GM18858 (cell line): Measurements from ENCODE around the gene MYRF.

Source experiments
- ATAC-seq: cut with Tn5 transposase; IDR thresholded peaks from one replicate; pipeline ENCODE4 v1.9.1; 2021; ENCODE audit not compliant: unreplicated experiment

Gene MYRF

DNA sequence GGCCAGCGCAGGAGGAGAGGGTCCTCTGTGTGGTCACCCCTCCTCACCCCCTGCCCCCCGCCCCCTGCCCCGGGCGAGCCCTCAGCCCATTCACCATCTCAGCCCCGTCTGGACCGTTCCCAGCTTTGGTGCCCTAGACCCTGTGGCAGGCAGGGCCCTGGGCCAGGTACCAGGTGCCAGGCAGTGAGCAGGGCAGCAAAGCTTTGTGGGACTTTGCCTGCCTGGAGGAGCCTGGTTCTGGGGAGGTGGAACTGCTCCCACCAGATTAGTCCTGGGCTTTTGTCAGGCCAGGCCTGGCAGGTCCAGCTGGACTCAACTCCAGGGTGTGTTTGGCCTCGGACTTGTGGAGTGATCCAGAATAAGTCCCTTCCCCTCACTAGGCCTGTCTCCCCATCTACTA lies 13.7 kb upstream of the MYRF start:
- no peak for ATAC-seq

DNA sequence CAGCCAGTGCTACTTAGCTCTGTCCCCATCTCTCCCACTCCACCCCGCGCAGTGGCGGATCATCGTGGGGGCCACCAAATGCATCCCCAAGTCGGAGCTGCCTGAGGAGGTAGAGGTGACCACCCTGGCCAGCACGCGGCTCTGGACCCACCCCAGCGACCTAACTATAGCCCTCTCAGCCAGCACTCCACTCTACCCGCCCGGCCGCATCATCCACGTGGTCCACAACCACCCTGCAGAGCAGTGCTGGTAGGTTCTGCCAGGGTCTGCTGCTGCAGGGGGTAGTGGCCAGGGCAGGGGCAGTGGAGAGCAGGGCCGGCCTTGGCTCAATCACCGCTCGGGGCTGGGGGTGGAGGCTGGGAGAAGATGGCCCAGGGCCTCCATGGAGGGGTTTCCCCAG lies 13.0 kb upstream of the MYRF start:
- ATAC-seq = no peak

DNA sequence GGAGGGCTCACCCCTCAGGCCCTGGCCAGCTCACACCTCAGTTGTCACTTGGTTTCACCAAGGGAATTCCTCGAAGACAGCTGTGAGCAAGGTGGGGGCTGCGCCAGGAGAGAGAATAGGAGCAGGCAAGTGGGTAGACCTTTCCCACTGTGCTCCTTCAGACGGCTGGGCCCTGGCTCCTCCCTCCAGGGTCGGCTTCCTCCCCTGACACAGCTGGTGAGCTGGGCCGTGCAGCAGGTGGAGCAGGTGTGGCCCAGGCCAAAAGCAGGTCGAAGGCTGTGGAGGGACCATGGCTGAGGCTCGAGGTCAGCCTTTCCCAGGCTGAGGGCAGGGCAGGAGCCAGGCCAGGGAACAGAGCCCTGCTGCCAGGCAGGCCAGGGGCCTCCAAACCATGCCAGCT lies 12.5 kb upstream of the MYRF start:
- ATAC-seq = no peak

DNA sequence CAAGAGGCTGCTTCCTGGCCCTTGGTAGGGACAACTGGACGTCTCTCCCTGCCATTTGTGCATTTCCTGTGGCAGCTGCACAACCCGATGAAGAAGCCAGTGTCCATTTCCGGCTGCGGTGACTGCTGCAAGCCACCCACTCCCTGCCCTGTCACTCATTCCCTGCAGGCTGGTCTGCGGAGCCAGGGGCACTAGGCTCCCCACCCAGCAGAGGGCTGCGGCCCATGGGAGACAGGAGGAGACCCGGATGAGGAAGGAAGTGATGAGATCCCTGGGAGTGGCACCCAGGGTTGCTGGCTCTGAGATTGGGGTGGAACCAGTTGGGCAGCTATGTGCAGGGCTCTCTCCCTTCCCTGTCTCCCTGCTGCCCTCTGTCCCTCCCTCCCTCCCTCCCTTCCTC lies 10.0 kb upstream of the MYRF start:
- no peak for ATAC-seq

DNA sequence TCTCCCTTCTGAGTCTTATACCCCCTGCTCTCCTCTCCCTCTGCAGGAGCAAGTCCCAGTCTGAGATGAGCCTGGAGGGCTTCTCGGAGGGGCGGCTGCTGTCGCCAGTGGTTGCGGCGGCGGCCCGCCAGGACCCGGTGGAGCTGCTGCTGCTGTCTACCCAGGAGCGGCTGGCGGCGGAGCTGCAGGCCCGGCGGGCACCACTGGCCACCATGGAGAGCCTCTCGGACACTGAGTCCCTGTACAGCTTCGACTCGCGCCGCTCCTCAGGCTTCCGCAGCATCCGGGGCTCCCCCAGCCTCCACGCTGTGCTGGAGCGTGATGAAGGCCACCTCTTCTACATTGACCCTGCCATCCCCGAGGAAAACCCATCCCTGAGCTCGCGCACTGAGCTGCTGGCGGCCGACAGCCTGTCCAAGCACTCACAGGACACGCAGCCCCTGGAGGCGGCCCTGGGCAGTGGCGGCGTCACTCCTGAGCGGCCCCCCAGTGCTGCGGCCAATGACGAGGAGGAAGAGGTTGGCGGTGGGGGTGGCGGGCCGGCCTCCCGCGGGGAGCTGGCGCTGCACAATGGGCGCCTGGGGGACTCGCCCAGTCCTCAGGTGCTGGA lies 8.8 kb upstream of the MYRF start:
- no peak for ATAC-seq

DNA sequence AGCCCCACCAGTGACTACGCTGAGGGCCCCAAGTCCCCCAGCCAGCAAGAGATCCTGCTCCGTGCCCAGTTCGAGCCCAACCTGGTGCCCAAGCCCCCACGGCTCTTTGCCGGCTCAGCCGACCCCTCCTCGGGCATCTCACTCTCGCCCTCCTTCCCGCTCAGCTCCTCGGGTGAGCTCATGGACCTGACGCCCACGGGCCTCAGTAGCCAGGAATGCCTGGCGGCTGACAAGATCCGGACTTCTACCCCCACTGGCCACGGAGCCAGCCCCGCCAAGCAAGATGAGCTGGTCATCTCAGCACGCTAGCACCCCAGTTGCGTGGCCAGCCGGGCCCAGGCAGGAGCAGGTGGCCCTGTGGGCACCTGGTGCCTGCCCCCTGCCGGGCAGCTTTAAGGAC lies 8.3 kb upstream of the MYRF start:
- ATAC-seq = no peak

DNA sequence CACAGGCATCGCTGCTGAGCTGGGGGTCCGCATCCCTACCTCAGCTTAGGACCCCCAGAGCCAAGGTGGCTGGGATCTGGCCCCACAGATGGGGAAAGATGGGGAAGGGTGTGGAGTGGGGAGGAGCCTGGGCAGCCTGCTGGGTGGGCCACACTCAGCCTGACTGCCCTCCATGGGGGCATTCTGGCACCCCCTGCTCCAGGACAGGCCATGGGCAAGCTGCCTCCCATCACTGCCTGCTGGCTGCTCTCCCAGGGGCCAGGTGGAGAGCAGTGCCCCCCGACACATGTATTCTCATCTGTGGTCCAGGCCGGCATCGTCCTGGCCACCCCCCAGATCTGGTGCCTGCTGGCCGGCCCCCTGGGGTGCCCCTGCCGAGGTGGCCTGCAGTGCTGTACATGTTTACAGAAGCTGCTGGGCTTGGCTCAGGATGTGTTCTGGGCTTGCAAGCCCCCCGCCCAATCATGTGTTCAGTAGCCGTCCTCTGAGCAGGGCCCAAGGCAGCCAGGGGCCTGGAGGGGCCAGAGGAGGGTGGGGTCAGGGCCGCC lies 7.8 kb upstream of the MYRF start:
- ATAC-seq = no peak

DNA sequence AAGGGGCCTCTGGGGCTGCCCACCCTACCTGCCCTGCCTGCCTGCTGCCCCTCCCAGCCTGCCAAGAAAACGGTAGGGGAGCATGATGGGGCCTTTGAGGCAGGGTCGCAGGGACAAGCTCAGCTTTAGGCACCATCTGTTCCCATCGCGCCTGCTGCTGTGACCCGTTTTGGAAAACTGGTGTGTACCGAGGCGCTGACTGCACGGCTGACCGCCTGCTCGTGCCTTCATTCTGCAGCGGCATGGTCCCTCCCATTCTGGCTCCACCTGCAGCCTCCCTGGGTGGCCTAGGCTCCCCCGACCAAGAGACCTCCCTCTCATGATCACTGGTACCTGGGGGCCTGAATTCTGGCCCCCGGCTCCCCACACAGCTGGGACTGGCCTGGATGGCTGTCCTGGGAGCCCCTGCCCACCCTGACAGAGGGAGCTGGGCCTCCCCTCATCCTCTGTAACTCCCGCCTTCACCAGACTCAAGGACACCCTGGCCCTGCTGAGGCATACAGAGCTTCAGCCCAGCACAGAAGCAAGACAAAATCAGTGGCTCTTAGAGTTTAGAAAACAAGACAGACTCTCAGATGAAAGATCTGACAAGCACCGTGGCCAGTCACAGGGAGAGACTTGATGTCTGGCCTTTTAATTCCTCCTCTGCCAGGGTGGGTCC lies 6.5 kb upstream of the MYRF start:
- no peak for ATAC-seq

DNA sequence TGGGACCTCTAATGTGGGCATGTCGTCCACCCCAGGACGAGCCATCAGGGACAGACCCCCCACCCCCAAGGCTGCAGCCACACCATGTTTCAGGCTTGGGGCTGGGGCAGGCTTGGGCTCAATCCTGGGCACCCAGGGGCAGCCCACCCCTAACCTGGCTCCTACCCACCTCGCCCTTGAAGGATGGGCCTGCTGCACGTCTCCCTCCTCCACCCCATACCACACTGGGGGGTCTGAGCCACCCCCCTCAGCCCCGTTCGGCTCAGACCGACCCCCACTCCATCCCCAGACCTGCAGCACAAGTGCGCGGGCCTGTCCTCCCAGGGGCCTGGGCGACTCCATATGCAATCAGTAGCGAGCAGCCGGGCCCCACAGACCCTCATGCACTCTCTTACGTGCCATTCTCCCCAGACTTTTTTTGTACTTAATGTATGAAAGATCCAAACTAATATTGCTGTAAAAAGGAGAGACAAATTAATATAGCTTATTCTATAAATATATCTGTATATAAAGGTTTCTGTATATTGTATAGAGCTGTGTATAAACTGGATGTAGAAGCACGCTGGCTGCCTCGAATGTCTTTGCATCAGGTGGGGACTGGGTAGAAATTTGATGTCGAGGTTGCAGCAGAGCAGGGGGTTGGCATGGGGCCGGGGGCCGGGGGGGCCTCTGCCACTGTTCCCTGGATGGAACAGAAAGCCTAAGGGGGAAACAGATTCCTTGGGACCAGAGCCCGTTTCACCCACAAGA lies 5.8 kb upstream of the MYRF start:
- no peak for ATAC-seq

DNA sequence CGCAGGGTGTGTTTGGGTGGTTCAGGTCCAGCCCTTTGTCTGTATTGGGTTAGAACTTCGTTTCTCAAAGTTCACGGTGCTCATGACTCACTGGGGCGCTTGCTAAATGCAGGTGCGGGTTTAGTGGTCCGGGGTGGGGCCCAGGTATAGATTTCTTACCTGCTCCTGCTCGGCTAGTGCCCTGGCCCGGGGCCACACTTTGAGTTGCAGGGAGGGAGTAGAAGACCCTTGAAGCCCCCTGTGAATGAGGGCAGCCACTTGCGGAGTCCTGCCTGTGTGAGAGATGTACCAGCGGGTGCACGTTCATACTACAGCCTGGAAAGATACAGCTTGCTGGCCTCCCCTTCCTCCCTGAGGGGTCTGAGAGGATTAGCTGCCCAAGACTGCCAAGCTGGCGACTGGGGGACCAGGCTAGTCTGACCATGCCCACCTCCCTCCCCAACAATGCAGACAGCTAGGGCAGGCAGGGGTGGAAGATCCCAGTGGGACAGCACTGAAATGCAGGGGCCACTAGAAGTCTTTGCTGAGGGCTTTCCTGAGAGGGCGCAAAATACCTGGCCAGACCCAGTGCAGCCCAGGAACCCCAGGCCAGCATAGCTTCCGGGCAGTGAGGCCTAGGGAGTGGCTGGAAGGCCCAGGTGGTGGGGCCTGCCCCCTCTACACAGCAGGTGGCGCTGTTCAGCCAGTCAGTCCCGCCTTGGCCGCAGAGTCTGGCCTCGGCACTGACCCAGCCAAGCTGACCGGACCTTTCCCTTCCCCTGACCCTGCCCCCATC lies 5.1 kb upstream of the MYRF start:
- no peak for ATAC-seq

DNA sequence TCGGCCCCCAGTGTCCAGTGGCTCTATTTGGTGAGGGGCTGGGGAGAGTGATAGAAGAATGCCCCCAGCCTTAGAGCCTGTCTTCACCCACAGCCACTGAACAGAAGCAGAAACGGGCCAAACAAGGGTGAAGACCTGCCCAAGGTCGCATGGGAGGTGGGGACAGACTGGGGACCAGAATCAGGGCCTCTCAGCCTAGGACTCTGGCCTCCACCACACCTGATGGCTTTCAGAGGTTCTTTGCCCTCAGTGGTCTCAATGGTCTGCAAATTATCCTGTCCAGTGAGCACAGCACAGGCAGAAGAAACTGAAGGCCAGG lies 4.5 kb upstream of the MYRF start:
- no peak for ATAC-seq

DNA sequence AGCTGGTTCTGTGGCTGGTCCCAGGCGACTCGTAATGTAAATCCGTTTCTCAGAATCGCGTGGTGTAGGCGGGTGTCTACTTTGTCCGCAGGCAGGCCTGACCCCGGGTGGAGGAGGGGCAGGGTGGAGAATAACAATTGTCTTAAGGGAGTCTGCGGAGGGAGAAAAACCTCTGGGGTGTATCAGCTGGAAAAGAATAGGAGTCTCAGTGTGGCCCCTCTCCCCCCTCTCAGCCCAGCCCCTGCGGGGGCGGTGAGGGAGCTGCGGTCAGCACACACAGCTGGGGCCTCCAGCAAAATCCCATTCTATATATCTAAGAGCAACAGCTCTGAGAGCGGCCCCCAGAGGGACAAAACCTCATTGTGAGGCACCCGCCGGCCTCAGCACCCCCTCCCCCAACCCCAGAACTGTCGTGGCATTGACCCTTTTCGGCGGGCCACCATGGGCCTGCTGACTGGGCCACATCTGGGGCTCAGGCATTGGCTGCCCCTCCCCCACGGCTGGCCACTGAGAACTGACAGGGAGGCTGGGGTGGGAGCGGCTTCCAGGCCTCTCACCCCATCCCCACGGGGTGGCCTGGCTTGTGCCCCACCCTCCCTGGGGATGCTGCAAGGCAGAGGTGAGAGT lies 2.7 kb upstream of the MYRF start:
- no peak for ATAC-seq

DNA sequence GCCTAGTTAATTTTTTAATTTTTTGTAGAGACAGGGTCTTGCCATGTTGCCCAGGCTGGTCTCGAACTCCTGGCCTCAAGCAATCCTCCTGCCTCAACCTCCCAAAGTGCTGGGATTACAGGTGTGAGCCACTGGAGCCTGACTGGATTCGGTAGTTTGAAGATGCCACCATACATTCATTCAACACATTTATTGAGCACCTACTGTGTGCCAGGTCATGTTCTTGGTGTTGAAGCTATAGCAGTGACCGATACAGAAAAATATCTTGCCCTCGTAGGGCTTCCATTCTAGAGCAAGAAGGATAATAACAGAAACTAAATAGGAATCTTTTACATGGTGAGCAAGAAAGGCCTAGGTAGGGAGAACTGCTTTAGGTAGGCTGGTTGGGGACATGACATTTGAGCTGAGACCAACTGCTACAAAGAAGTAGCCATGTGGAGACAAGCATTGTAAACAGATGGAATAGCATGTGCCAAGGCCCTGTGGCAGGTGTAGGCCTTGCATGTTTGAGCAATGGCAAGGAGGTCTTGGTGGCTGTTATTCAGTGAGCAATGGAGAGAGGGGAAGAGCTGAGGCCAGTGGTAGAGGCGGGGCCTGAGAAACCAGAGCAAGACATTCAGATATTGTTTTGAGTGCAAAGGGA lies 1.7 kb upstream of the MYRF start:
- ATAC-seq = no peak

DNA sequence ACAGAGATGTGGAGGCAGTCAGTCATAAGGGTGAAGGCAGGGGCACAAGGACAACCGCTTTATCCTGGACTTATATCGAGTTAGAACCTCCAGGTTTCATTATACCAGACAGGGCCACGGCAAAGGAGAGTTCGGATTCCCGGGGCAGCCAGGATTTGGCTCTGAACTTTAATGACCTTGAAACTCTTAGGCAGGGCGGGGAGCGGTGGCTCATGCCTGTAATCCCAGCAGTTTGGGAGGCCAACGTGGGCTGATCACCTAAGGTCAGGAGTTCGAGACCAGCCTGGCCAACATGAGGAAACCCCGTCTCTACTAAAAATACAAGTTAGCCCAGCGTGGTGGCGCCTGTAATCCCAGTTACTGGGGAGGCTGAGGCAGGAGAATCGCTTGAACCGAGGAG lies 1.1 kb upstream of the MYRF start:
- no peak for ATAC-seq

DNA sequence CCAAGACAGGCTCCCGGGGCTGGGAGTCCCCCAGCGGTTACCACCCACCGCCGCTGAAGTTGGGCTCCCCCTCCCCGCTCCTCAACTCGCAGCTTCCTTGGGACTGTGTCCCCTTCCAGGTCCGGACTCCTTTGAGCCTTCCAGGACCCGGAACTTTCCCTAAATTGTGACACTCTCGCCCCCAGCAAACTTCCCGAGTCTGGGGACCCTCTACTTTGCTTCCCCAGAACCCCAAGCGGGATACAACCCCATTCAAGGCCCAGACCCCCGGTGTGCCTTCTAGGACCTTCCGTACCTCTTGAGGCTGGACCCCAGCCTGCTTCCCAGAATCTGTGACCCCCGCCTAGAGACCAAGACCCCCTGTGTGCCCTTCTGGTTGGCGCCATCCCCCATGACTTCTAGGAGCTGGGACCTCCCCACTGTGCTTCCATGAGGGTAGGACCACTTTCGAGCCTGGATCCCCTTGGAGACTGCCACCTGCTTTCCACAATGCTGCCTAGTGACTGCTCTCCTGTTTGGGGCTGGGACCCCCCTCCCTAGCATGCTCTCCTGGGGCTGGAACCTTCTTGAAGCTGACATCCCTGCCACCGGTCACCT lies 587 bp downstream of the MYRF start:
- no peak for ATAC-seq

DNA sequence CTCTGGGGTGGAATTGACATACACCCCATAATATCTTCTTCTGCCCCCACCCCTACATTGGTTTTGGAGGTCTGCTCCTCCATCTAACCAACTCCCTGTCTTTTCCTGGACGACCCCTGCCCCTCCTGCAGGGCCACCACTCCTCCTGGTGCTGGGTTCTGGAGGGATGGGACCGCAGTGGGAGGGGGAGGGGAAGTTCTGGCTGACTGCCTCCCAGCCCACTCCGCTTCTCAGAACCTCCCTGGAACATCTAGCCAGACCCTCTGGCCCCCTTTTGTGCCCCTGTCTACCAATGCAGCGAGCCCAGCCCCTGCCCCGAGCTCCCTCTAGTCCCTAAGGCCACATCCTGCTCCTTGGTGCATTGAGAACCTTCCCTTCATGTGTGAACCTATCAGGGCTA lies 1.2 kb downstream of the MYRF start:
- ATAC-seq = no peak

DNA sequence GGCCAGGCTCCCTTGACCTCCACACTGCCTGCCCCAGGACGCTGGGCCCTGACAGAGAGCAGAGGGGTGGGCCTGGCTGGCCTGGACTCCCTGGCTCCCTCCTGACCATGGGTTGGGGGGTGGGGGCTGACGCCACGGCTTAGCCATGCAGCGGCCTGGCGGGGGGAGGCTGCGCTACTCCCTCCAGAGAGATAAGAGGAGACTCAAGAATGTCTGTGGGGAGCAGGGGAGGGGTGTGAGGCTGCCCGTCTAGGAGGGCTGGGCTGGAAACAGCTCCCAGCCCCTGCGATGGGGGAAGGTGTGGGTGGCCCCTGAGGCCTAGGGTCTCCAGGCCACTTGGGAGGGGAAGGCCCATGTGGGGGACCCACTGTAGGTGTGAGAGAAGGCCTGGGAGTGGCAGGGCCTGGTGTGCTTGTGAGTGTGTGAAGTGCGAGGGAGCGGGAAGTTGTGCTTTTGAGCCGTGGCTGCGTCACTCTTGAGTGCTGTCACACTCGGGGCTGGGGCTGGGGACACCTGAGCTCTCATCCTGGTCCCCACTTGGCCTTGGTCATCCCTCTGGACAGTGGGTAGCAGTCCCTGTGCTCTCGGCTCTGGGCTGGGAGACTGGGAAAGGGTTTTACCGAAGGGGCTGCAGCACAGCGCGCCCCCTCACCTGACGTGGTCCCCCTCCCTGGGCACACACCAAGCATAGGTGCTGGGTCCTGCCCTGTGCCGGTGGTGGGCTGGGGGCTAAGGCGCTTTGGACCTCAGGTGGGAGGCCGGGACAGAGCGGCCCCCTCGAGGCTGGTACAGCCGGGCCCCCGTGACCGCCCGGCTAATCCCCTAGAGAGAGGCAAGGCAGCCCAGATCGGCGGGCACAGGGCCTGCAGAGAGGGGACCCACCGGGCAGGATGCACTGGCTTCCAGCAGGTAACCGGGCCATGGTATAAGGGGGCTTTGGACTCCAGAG lies 2.4 kb downstream of the MYRF start:
- ATAC-seq = no peak

DNA sequence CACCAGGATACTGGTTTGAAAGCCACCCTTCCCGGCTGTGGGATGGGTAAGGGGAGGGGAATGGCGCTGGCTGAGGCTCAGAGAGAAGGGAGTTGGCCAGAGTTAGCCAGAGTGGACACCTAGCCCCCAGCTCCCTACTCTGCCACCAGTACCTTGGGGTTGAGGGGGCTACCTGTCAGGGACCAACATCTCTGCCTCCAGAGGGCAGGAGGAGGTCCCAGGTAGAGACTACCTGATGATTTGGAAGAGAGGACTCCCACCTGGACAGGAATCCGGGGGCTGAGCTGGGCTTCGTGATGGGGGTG lies 3.7 kb downstream of the MYRF start:
- no peak for ATAC-seq

DNA sequence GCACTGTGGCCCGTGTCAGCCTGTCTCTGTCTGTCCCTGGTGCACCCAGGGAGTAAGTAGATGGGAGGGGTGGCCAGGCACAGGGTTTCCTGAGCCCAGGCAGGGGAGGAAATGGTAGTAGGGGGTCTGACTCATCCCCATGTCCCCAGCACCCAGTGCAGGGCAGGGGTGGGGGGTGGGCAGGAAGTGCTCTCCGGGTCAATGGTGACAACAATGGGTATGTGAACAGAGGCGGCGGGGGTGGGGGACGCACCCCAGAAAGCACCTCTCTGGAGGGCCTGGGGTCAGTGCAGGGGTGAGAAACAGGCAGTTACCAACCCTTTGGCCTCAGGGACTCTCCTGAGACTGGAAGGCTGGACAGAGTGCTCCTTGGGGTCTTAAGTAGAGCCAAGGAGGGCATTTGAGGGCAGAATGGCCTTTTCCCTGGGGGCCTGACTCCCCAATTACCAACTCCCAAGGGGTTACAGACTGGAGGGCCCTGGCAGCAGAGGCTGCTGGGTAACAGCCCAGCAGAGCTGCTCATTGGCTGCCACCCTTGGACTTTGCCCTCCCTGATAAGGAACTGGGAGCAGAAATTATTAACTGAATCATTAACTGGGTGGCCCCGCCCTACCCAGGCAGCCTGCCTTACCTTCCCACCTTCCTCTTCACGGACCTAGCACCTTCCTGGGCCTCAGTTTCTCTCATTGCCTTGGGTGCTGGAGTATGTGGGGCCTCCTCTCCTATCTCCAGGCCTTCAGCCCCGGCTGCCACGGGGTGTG lies 4.2 kb downstream of the MYRF start:
- ATAC-seq = no peak
